SK-N-SH (cell line): ENCODE measurements around the gene SFSWAP. TPM values are rescaled to one million over a fixed set of nuclear protein-coding genes. Genes with fewer than 3 reads are reported as not detected.

Source experiments
- CTCF ChIA-PET: fragments of 300-600, 350-600 bp; formaldehyde crosslinking; extraction: SDS; loops from one replicate; lab custom pipeline; 2021; lab: Yijun Ruan, JAX
- POLR2A ChIA-PET: fragments of 350-600 bp; sonication (Branson Sonifier 250); formaldehyde crosslinking; extraction: SDS; loops from one replicate; lab custom pipeline; 2020; ENCODE audit warnings: antibody characterized with exemption, inconsistent platforms; lab: Yijun Ruan, JAX
- DNase-seq: peaks from one replicate; pipeline ENCODE4 v3.0.0; 2012
- H2AFZ ChIP-seq: fragments of 200-600 bp; sonication (generic); 2 replicates; pipeline ENCODE4 v1.8.1; 2016; ENCODE audit warnings: antibody characterized with exemption, mild to moderate bottlenecking, low read depth
- H3F3A ChIP-seq: fragments of 200-600 bp; sonication (generic); replicated peaks from 2 replicates; pipeline ENCODE3; 2016; ENCODE audit warnings: antibody characterized with exemption, mild to moderate bottlenecking; ENCODE audit not compliant: insufficient read depth
- H3K27ac ChIP-seq, 2 experiments: fragments of 200-500 bp in 1 of 2; fragments of 200-600 bp in 1 of 2; sonication (Bioruptor generic) in 1 of 2; sonication (generic), shearing (Covaris generic) in 1 of 2; 2 replicates each; pipeline versions ENCODE4 v1.5.1 to v1.6.1; 2014 to 2016; ENCODE audit warnings: low read depth in 2 of 2, inconsistent platforms in 1 of 2, low read length in 1 of 2, mild to moderate bottlenecking in 1 of 2, mixed read lengths in 1 of 2
- H3K27me3 ChIP-seq: fragments of 200-600 bp; sonication (generic), shearing (Covaris generic); 2 replicates; pipeline ENCODE4 v1.6.1; 2016; ENCODE audit warnings: mixed run types; ENCODE audit not compliant: insufficient read depth
- H3K36me3 ChIP-seq, 2 experiments: fragments of 200-500 bp in 1 of 2; fragments of 200-600 bp in 1 of 2; sonication (Bioruptor generic) in 1 of 2; sonication (generic) in 1 of 2; replicated peaks in 1 of 2; 2 replicates each; pipeline versions ENCODE3 to v1.5.1; 2014 to 2016; ENCODE audit warnings: low read length in 1 of 2, mild to moderate bottlenecking in 1 of 2; ENCODE audit not compliant: insufficient read depth in 2 of 2, control insufficient read depth in 1 of 2
- H3K4me1 ChIP-seq, 2 experiments: fragments of 200-500 bp in 1 of 2; fragments of 200-600 bp in 1 of 2; sonication (Bioruptor generic) in 1 of 2; sonication (generic), shearing (Covaris generic) in 1 of 2; 2 replicates each; pipeline versions ENCODE4 v1.5.1 to v1.6.1; 2014 to 2016; ENCODE audit warnings: low read depth in 1 of 2, low read length in 1 of 2, mixed run types in 1 of 2; ENCODE audit not compliant: insufficient read depth in 2 of 2, control insufficient read depth in 1 of 2
- H3K4me2 ChIP-seq: fragments of 200-600 bp; sonication (generic), shearing (Covaris generic); 2 replicates; pipeline ENCODE4 v1.6.1; 2017; ENCODE audit warnings: mixed run types
- H3K4me3 ChIP-seq, 2 experiments: fragments of 200-500 bp in 1 of 2; fragments of 200-600 bp in 1 of 2; sonication (Bioruptor generic) in 1 of 2; sonication (generic), shearing (Covaris generic) in 1 of 2; 2 replicates each; pipeline versions ENCODE4 v1.5.1 to v1.8.1; 2014 to 2016; ENCODE audit warnings: low read depth in 2 of 2, inconsistent platforms in 1 of 2, low read length in 1 of 2, mild to moderate bottlenecking in 1 of 2, mixed read lengths in 1 of 2, moderate library complexity in 1 of 2
- H3K79me2 ChIP-seq: fragments of 200-600 bp; sonication (generic); 2 replicates; pipeline ENCODE4 v1.8.1; 2017; ENCODE audit warnings: mild to moderate bottlenecking; ENCODE audit not compliant: insufficient read depth
- H3K9ac ChIP-seq: fragments of 200-600 bp; sonication (generic); 2 replicates; pipeline ENCODE4 v1.6.1; 2017; ENCODE audit warnings: mixed run types
- H3K9me2 ChIP-seq: fragments of 200-600 bp; sonication (generic); 2 replicates; pipeline ENCODE4 v1.6.1; 2017; ENCODE audit warnings: mixed run types
- H3K9me3 ChIP-seq: fragments of 200-600 bp; sonication (generic); 2 replicates; pipeline ENCODE4 v1.6.1; 2017; ENCODE audit warnings: mixed run types, mild to moderate bottlenecking, moderate library complexity
- H4K20me1 ChIP-seq: fragments of 200-600 bp; sonication (generic); 2 replicates; pipeline ENCODE4 v1.6.1; 2017; ENCODE audit warnings: mild to moderate bottlenecking, mixed run types; ENCODE audit not compliant: insufficient read depth
- ELF1 ChIP-seq: IDR thresholded peaks from 2 replicates; pipeline ENCODE4 v1.4.0; 2012
- EZH2phosphoT487 ChIP-seq: fragments of 200-600 bp; sonication (generic); IDR thresholded peaks from 2 replicates; pipeline ENCODE4 v1.6.1; 2017; ENCODE audit warnings: low read depth, mixed run types, mild to moderate bottlenecking, antibody characterized with exemption, moderate library complexity, borderline replicate concordance
- FOXJ3 ChIP-seq: sonication (generic); formaldehyde crosslinking; IDR thresholded peaks from 2 replicates; pipeline ENCODE4 v1.5.1; 2020; ENCODE audit warnings: mild to moderate bottlenecking, missing genetic modification reagents
- GATA2 ChIP-seq: sonication (generic); formaldehyde crosslinking; IDR thresholded peaks from 2 replicates; pipeline ENCODE4 v1.5.0; 2020; ENCODE audit warnings: mild to moderate bottlenecking, missing genetic modification reagents
- JUND ChIP-seq: IDR thresholded peaks from 2 replicates; pipeline ENCODE4 v1.4.0; 2012
- MEF2A ChIP-seq: IDR thresholded peaks from 2 replicates; pipeline ENCODE4 v1.4.0; 2012; ENCODE audit warnings: low read depth, borderline replicate concordance
- NRF1 ChIP-seq: IDR thresholded peaks from 2 replicates; pipeline ENCODE4 v1.6.1; 2012; ENCODE audit warnings: low read depth, mild to moderate bottlenecking, low read length
- POLR2AphosphoS5 ChIP-seq: IDR thresholded peaks from 2 replicates; pipeline ENCODE4 v1.6.1; 2012; ENCODE audit warnings: low read depth, low read length
- RCOR1 ChIP-seq: fragments of 150-350 bp; IDR thresholded peaks from 2 replicates; pipeline ENCODE4 v1.6.1; 2017; ENCODE audit warnings: antibody characterized with exemption, low read length
- RFX5 ChIP-seq: IDR thresholded peaks from 2 replicates; pipeline ENCODE4 v1.6.1; 2012; ENCODE audit warnings: mild to moderate bottlenecking, improper control_type of control experiment, low read length
- RXRA ChIP-seq: IDR thresholded peaks from 2 replicates; pipeline ENCODE4 v1.4.0; 2012; ENCODE audit warnings: low read depth, mild to moderate bottlenecking, borderline replicate concordance
- TEAD4 ChIP-seq: IDR thresholded peaks from 2 replicates; pipeline ENCODE4 v1.4.0; 2012; ENCODE audit warnings: mild to moderate bottlenecking, borderline replicate concordance; ENCODE audit not compliant: insufficient read depth
- YY1 ChIP-seq: IDR thresholded peaks from 2 replicates; pipeline ENCODE4 v1.4.0; 2012; ENCODE audit warnings: low read depth, mild to moderate bottlenecking
- WGBS: methylation state at CpG from one replicate; pipeline ENCODE4 v1.1.6; 2017; ENCODE audit warnings: low lambda C conversion rate; 5-methylcytosine and 5-hydroxymethylcytosine counted together
- polyA plus RNA-seq, 3 experiments: library from polyadenylated mRNA; depleted of rRNA; stranded (reverse); fragments of >200 nt; gene quantifications; 2 replicates each; pipeline ENCODE4 v1.2.3, GENCODE V29; 2012
- TF ChIP-seq, protein P1 (sequence below): fragments of 150-350 bp; IDR thresholded peaks from 2 replicates; pipeline ENCODE4 v1.6.1; 2016; ENCODE audit warnings: mild to moderate bottlenecking, low read depth, low read length
- TF ChIP-seq, protein P2 (sequence below): IDR thresholded peaks from 2 replicates; pipeline ENCODE4 v1.4.0; 2012; ENCODE audit warnings: low read depth, borderline replicate concordance
- TF ChIP-seq, protein P3 (sequence below): IDR thresholded peaks from 2 replicates; pipeline ENCODE4; 2012
- TF ChIP-seq, protein P4 (sequence below): fragments of 200-600 bp; sonication (generic); IDR thresholded peaks from 2 replicates; pipeline ENCODE4 v1.6.1; 2017; ENCODE audit warnings: antibody characterized with exemption, mild to moderate bottlenecking, moderate library complexity

SFSWAP gene
- polyA plus RNA-seq, 1 of the 3 experiments (the other 2 are of a cell fraction), result 27.9 TPM

DNA sequence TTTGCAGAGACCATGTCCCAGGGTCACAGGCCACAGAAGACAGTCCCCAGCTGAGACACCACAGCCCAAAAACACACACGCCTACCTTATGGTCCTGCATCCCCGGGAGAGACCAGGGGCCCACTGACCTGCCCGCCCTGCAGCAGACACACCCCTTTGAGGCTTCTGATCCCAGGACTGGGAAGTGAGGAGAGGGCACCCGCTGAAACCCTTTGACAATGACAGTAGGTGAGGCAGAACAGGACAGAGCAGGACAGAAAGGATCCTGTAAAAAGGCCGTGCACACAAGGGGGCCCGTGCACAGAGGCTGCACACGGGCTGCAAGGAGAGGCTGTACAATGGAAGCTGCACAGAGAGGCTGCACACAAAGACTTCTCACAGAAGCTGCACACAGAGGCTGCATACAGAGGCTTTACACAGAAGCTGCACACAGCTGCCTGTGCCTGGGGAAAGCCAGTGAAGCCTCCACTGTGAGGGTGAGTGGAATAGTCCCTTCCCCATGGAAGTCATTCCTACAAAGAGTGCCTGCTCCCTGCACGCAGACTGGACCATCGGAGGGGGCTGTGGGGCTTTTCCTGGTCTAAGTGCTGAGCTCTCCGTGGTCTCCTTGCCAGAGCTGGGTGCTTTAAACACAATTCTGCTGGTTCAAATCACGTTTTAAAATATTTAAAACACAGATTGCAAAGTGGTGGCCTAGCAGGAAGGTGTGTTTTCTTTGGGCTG lies 16.6 kb upstream of the SFSWAP start:
- DNase-seq, result no peak
- Histone ChIP-seq H3K9me3 (no peaks in the 10 kb centered on the region), H3K27ac (no peak overlapping the region), H3K36me3 (no peaks in the 10 kb centered on the region), H3K9ac (no peak overlapping the region), H3K4me3 (no peak overlapping the region), H3F3A (no peaks in the 10 kb centered on the region), H3K79me2 (no peaks in the 10 kb centered on the region), H3K9me2 (no peaks in the 10 kb centered on the region), H2AFZ (no peak overlapping the region), H3K27me3 (no peaks in the 10 kb centered on the region), H3K4me2 (no peak overlapping the region), H4K20me1 (no peaks in the 10 kb centered on the region), H3K4me1 (no peaks in the 10 kb centered on the region)
- CTCF ChIA-PET, result no interaction called here
- 38% methylated on average over 11 of the region's 11 CpGs for WGBS
- POLR2A ChIA-PET, result interaction anchor here (1.0 kb wide), 1 partner anchor 17 kb away, joined by 4 read pairs; the partner anchor contains the start of gene SFSWAP
- no peak for TF ChIP-seq RFX5
- TF ChIP-seq JUND, result no peak
- TF ChIP-seq, protein P1, sequence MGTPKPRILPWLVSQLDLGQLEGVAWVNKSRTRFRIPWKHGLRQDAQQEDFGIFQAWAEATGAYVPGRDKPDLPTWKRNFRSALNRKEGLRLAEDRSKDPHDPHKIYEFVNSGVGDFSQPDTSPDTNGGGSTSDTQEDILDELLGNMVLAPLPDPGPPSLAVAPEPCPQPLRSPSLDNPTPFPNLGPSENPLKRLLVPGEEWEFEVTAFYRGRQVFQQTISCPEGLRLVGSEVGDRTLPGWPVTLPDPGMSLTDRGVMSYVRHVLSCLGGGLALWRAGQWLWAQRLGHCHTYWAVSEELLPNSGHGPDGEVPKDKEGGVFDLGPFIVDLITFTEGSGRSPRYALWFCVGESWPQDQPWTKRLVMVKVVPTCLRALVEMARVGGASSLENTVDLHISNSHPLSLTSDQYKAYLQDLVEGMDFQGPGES, result no peak
- TF ChIP-seq YY1, result no peak
- no peak for TF ChIP-seq RXRA
- TF ChIP-seq TEAD4, result no peak
- no peak for TF ChIP-seq FOXJ3 (CRISPR knock-in tag)
- no peak for TF ChIP-seq GATA2
- TF ChIP-seq, protein P2, sequence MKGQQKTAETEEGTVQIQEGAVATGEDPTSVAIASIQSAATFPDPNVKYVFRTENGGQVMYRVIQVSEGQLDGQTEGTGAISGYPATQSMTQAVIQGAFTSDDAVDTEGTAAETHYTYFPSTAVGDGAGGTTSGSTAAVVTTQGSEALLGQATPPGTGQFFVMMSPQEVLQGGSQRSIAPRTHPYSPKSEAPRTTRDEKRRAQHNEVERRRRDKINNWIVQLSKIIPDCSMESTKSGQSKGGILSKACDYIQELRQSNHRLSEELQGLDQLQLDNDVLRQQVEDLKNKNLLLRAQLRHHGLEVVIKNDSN, result no peak
- TF ChIP-seq POLR2AphosphoS5, result no peak
- TF ChIP-seq EZH2phosphoT487, result no peak
- TF ChIP-seq MEF2A, result no peak
- no peak for TF ChIP-seq NRF1
- TF ChIP-seq ELF1, result no peak

DNA sequence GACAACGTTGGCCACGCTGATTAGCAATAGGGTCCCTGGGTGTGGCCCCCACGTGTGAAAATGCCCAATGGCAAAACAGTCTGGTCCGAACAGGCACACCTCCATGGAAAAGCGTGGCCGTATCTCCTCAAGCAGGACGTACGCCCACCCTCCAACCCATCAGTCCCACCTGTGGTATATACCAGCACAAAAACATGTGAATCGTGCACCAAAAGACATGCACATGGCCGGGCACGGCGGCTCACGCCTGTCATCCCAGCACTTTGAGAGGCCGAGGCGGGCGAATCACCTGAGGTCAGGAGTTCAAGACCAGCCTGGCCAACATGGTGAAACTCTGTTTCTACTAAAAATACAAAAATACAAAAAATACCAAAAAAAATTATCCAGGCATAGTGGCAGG lies 14.9 kb upstream of the SFSWAP start:
- 60% methylated on average over 16 of the region's 16 CpGs for WGBS
- ChIA-PET POLR2A (no interaction called here), CTCF (no interaction called here)
- TF ChIP-seq MEF2A (no peak), JUND (no peak), ELF1 (no peak), FOXJ3 (CRISPR knock-in tag) (no peak), RCOR1 (no peak)
- TF ChIP-seq, protein P3, sequence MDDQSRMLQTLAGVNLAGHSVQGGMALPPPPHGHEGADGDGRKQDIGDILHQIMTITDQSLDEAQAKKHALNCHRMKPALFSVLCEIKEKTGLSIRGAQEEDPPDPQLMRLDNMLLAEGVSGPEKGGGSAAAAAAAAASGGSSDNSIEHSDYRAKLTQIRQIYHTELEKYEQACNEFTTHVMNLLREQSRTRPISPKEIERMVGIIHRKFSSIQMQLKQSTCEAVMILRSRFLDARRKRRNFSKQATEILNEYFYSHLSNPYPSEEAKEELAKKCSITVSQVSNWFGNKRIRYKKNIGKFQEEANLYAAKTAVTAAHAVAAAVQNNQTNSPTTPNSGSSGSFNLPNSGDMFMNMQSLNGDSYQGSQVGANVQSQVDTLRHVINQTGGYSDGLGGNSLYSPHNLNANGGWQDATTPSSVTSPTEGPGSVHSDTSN, result no peak
- TF ChIP-seq, protein P4, sequence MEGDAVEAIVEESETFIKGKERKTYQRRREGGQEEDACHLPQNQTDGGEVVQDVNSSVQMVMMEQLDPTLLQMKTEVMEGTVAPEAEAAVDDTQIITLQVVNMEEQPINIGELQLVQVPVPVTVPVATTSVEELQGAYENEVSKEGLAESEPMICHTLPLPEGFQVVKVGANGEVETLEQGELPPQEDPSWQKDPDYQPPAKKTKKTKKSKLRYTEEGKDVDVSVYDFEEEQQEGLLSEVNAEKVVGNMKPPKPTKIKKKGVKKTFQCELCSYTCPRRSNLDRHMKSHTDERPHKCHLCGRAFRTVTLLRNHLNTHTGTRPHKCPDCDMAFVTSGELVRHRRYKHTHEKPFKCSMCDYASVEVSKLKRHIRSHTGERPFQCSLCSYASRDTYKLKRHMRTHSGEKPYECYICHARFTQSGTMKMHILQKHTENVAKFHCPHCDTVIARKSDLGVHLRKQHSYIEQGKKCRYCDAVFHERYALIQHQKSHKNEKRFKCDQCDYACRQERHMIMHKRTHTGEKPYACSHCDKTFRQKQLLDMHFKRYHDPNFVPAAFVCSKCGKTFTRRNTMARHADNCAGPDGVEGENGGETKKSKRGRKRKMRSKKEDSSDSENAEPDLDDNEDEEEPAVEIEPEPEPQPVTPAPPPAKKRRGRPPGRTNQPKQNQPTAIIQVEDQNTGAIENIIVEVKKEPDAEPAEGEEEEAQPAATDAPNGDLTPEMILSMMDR, result no peak
- TF ChIP-seq, protein P1, result no peak

More for the DNA sequence above, 14.9 kb upstream of the SFSWAP start:
- H3K4me3 ChIP-seq, result no peak overlapping the region
- no peaks in the 10 kb centered on the region for H3K4me1 ChIP-seq
- no peak overlapping the region for H2AFZ ChIP-seq
- no peak overlapping the region for H3K4me2 ChIP-seq
- H3K9me3 ChIP-seq, result no peaks in the 10 kb centered on the region
- no peaks in the 10 kb centered on the region for H3F3A ChIP-seq
- no peaks in the 10 kb centered on the region for H3K9me2 ChIP-seq
- H3K9ac ChIP-seq, result no peak overlapping the region
- no peaks in the 10 kb centered on the region for H4K20me1 ChIP-seq
- H3K27me3 ChIP-seq, result no peaks in the 10 kb centered on the region
- no peak overlapping the region for H3K27ac ChIP-seq
- no peaks in the 10 kb centered on the region for H3K79me2 ChIP-seq
- DNase-seq, result no peak
- H3K36me3 ChIP-seq, result no peaks in the 10 kb centered on the region
